Endothelial cell of umbilical vein (primary cell): ENCODE results near the gene PLCD1. TPM values are rescaled to one million over a fixed set of nuclear protein-coding genes. Genes with fewer than 3 reads are reported as not detected.

Experiments used
- BruUV-seq: library from RNA; stranded (reverse); fragments of 400-500 nt; replicated peaks from 2 replicates; lab custom pipeline; 2021; lab: Mats Ljungman, UMichigan
- CTCF ChIA-PET: fragments of 300-600, 350-600 bp; sonication (Branson Sonifier 250); formaldehyde crosslinking; loops from one replicate; lab custom pipeline; 2021; ENCODE audit warnings: antibody characterized with exemption, inconsistent platforms; lab: Charles Lee
- POLR2A ChIA-PET: fragments of 300-600, 350-600 bp; sonication (Branson Sonifier 250); formaldehyde crosslinking; loops from one replicate; lab custom pipeline; 2021; ENCODE audit warnings: antibody characterized with exemption, inconsistent platforms; lab: Charles Lee
- DNase-seq: peaks from one replicate; pipeline ENCODE4 v3.0.0-alpha.2; 2011; ENCODE audit warnings: low read depth, low spot score
- FAIRE-seq: peaks from 2 replicates; lab custom pipeline; 2011; peaks lifted over from hg19 to GRCh38; lab: Jason Lieb, UNC
- H2AFZ ChIP-seq: 2 replicates; pipeline ENCODE4 v1.6.0; 2012; ENCODE audit warnings: low read depth, low read length, control low read depth, inconsistent platforms
- H3K27ac ChIP-seq: 2 replicates; pipeline ENCODE4 v1.5.1; 2011; ENCODE audit warnings: low read depth, mild to moderate bottlenecking, control low read depth, low read length, moderate library complexity; ENCODE audit not compliant: insufficient read depth
- H3K27me3 ChIP-seq, 2 experiments: 2 replicates each; pipeline versions ENCODE4 v1.6.0 to v1.6.1; 2011; ENCODE audit warnings: low read length in 2 of 2, mixed read lengths in 1 of 2; ENCODE audit not compliant: control insufficient read depth in 2 of 2, insufficient read depth in 2 of 2
- H3K36me3 ChIP-seq, 2 experiments: 2 replicates in 1 of 2; 3 replicates in 1 of 2; pipeline ENCODE4 v1.5.1; 2011; ENCODE audit warnings: low read length in 2 of 2, mild to moderate bottlenecking in 1 of 2, moderate library complexity in 1 of 2; ENCODE audit not compliant: control insufficient read depth in 2 of 2, insufficient read depth in 2 of 2; ENCODE audit errors: extremely low read depth in 1 of 2
- H3K4me1 ChIP-seq: 3 replicates; pipeline ENCODE4 v1.5.1; 2011; ENCODE audit warnings: mild to moderate bottlenecking, low read length; ENCODE audit not compliant: control insufficient read depth, insufficient read depth; ENCODE audit errors: extremely low read depth
- H3K4me2 ChIP-seq: 2 replicates; pipeline ENCODE4 v1.6.1; 2011; ENCODE audit warnings: low read length, control low read depth, mixed read lengths; ENCODE audit not compliant: insufficient read depth
- H3K4me3 ChIP-seq, 3 experiments: fragments of 200-600 bp in 1 of 3; sonication (generic), shearing (Covaris generic) in 1 of 3; replicated peaks in 1 of 3; 2 replicates each; pipeline ENCODE4 v1.5.1; 2011 to 2016; ENCODE audit warnings: control low read depth in 3 of 3, low read length in 3 of 3, mild to moderate bottlenecking in 2 of 3, inconsistent platforms in 1 of 3, low read depth in 1 of 3, moderate library complexity in 1 of 3; ENCODE audit not compliant: insufficient read depth in 1 of 3
- H3K79me2 ChIP-seq: 2 replicates; pipeline ENCODE4 v1.6.0; 2012; ENCODE audit warnings: low read length, inconsistent platforms; ENCODE audit not compliant: control insufficient read depth, insufficient read depth
- H3K9ac ChIP-seq: replicated peaks from 2 replicates; pipeline ENCODE3; 2011; ENCODE audit warnings: low read length, control low read depth; ENCODE audit not compliant: insufficient read depth; ENCODE audit errors: extremely low read depth
- H3K9me1 ChIP-seq: replicated peaks from 3 replicates; pipeline ENCODE4 v1.6.0; 2011; ENCODE audit warnings: mild to moderate bottlenecking, low read length; ENCODE audit not compliant: control insufficient read depth, insufficient read depth; ENCODE audit errors: extremely low read depth
- H3K9me3 ChIP-seq: replicated peaks from 2 replicates; pipeline ENCODE4 v1.5.1; 2012; ENCODE audit warnings: low read length, inconsistent platforms; ENCODE audit not compliant: control insufficient read depth, insufficient read depth
- H4K20me1 ChIP-seq: replicated peaks from 2 replicates; pipeline ENCODE3; 2011; ENCODE audit warnings: mild to moderate bottlenecking, low read length; ENCODE audit not compliant: control insufficient read depth, insufficient read depth; ENCODE audit errors: extremely low read depth
- EZH2 ChIP-seq: IDR thresholded peaks from 2 replicates; pipeline ENCODE4 v1.6.1; 2012; ENCODE audit warnings: borderline replicate concordance, low read depth, mild to moderate bottlenecking, moderate library complexity, low read length, inconsistent platforms; ENCODE audit not compliant: severe bottlenecking
- FOS ChIP-seq: IDR thresholded peaks from 2 replicates; pipeline ENCODE4 v1.6.1; 2011; ENCODE audit warnings: mild to moderate bottlenecking, low read length, moderate library complexity, borderline replicate concordance; ENCODE audit not compliant: insufficient read depth
- GATA2 ChIP-seq: IDR thresholded peaks from 2 replicates; pipeline ENCODE4 v1.7.0; 2011; ENCODE audit warnings: low read depth, mild to moderate bottlenecking, moderate library complexity, mixed read lengths, low read length; ENCODE audit not compliant: insufficient read length, insufficient read depth
- JUN ChIP-seq: IDR thresholded peaks from 2 replicates; pipeline ENCODE4 v1.6.1; 2011; ENCODE audit warnings: borderline replicate concordance, low read depth; ENCODE audit not compliant: insufficient read length, insufficient read depth
- MYC ChIP-seq: IDR thresholded peaks from one replicate; pipeline ENCODE4 v1.6.1; 2011; ENCODE audit warnings: mild to moderate bottlenecking, low read depth, low read length
- POLR2A ChIP-seq: IDR thresholded peaks from 2 replicates; pipeline ENCODE4 v1.6.1; 2012; ENCODE audit warnings: low read depth, mild to moderate bottlenecking, control low read depth, low read length
- POLR2AphosphoS5 ChIP-seq: IDR thresholded peaks from 2 replicates; pipeline ENCODE4 v1.6.1; 2012; ENCODE audit warnings: low read depth, mild to moderate bottlenecking, control low read depth, low read length, moderate library complexity; ENCODE audit not compliant: insufficient read depth
- dilution Hi-C: fragments of 300-500 bp; cut with MboI; formaldehyde crosslinking; loops from one replicate; pipeline ENCODE4 v1.15.0; 2019; ENCODE audit warnings: low sequenced_read_pairs; ENCODE audit not compliant: extremely low pct_ligation_motif_present
- intact Hi-C: fragments of 100-400 bp; cut with micrococcal nuclease; formaldehyde crosslinking; loops from one replicate; pipeline ENCODE4 v1.10.0; 2022
- polyA plus RNA-seq, 4 experiments: library from polyadenylated mRNA; depleted of rRNA in 3 of 4; stranded (reverse) in 3 of 4; unstranded in 1 of 4; fragments of >200 nt; gene quantifications; 2 replicates each; pipeline versions ENCODE4 v1.2.1 to v1.2.3, GENCODE V29; 2011 to 2012; ENCODE audit warnings: missing spikeins in 1 of 4
- total RNA-seq: library from RNA; stranded (reverse); gene quantifications from 2 replicates; pipeline ENCODE4 v1.2.3, GENCODE V29; 2021
- TF ChIP-seq, protein P1 (sequence below): IDR thresholded peaks from 2 replicates; pipeline ENCODE4 v1.6.1; 2011; ENCODE audit not compliant: insufficient read depth, insufficient read length
- TF ChIP-seq, protein P2 (sequence below), 2 donors: IDR thresholded peaks; 1 replicate in 1 of 2; 2 replicates in 1 of 2; pipeline ENCODE4 v1.5.1; 2011; ENCODE audit warnings: low read length in 2 of 2, mild to moderate bottlenecking in 2 of 2, moderate library complexity in 2 of 2, control low read depth in 1 of 2, inconsistent platforms in 1 of 2, low read depth in 1 of 2; ENCODE audit not compliant: insufficient read depth in 1 of 2; ENCODE audit errors: extremely low read depth in 1 of 2

PLCD1 gene
- total and polyA plus RNA-seq, 2 donors (not counting 3 experiments of a cell fraction or from before 2014, with no cell fraction given), result 12.6 to 15.3 TPM

DNA sequence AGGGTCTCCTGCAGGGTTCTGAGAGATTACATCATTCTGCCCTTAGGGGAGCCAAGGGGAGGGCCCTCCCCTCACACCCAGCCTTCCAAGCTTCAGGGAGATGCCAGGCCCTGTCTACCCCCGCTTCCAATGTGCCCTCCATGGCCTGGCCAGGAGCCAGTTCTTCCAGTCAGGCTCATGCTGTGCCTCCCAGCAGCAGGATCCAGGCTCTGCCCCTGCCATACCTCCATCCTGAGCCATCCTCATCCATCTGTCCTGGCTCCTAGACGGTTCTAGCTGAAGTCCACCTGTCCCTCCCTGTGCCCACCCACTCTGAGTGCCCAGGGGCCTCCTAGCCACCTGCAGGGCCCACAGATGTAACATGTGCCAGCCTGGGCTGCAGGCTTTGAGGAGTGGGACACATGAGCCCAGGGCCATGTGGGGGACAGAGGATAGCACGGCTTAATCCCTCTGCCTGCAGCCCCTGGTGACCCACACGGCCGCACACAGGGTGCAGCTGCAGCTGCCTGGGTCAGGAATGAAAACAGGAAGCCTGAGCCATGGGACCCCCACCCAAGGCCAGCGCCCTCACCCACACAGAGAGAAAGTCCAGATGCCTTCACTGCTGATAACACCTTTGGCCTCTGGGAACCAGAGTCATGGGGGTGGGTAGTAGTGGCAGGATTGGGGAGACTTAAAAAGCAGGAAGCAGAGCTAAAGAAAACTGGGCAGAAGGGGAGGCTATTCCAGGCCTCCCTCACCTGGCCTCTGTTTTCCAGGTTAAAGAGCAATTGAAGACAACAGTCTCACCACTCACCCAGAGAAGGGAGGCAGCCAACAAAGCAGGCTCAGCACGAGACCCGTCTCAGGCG, 11.8 kb downstream of the PLCD1 start:
- no TSS peak for BruUV-seq
- H3K9ac ChIP-seq, result no peak overlapping the region
- H3K27me3 ChIP-seq, result no peaks in the 10 kb centered on the region
- FAIRE-seq (no peak), DNase-seq (no peak)
- H3K4me2 ChIP-seq, result no peak overlapping the region
- H2AFZ ChIP-seq, result no peak overlapping the region
- H3K4me3 ChIP-seq, result no peak overlapping the region
- H3K4me1 ChIP-seq, result no peaks in the 10 kb centered on the region
- ChIA-PET CTCF (no interaction called here), POLR2A (no interaction called here)
- H3K27ac ChIP-seq, result no peak overlapping the region
- H3K9me1 ChIP-seq, result no peaks in the 10 kb centered on the region
- no peaks in the 10 kb centered on the region for H3K9me3 ChIP-seq
- no peaks in the 10 kb centered on the region for H3K79me2 ChIP-seq
- H4K20me1 ChIP-seq, result no peaks in the 10 kb centered on the region
- dilution Hi-C loops, result no loop called here
- intact Hi-C loops, result no loop called here
- no peak for TF ChIP-seq EZH2
- TF ChIP-seq MYC, result no peak
- no peak for TF ChIP-seq GATA2
- TF ChIP-seq POLR2AphosphoS5, result no peak
- no peak for TF ChIP-seq JUN
- TF ChIP-seq, protein P1, sequence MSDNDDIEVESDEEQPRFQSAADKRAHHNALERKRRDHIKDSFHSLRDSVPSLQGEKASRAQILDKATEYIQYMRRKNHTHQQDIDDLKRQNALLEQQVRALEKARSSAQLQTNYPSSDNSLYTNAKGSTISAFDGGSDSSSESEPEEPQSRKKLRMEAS, result no peak
- TF ChIP-seq, protein P2, sequence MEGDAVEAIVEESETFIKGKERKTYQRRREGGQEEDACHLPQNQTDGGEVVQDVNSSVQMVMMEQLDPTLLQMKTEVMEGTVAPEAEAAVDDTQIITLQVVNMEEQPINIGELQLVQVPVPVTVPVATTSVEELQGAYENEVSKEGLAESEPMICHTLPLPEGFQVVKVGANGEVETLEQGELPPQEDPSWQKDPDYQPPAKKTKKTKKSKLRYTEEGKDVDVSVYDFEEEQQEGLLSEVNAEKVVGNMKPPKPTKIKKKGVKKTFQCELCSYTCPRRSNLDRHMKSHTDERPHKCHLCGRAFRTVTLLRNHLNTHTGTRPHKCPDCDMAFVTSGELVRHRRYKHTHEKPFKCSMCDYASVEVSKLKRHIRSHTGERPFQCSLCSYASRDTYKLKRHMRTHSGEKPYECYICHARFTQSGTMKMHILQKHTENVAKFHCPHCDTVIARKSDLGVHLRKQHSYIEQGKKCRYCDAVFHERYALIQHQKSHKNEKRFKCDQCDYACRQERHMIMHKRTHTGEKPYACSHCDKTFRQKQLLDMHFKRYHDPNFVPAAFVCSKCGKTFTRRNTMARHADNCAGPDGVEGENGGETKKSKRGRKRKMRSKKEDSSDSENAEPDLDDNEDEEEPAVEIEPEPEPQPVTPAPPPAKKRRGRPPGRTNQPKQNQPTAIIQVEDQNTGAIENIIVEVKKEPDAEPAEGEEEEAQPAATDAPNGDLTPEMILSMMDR (IDR thresholded peaks at IDR 0.05; ENCODE audit: extremely low read depth in 1 of 2, insufficient read depth in 1 of 2, low read depth in 1 of 2, low read length in 2 of 2), result no peak
- TF ChIP-seq POLR2A, result no peak
- no peak for TF ChIP-seq FOS
- peaks cover 0 to 7% of the 10 kb centered on the region in 2 experiments for H3K36me3 ChIP-seq
